ENCODE results near the gene CIAO1. TPM values are rescaled to one million over a fixed set of nuclear protein-coding genes. Genes with fewer than 3 reads are reported as not detected.

CIAO1 gene
- total and polyA plus RNA-seq, 2 donors (not counting 1 experiment from before 2014, with no cell fraction given): 57.4 to 101 TPM

GRCh38 chr2:96251721-96252292 is 14.2 kb upstream of the CIAO1 start:
- Histone ChIP-seq H3K36me3 (ENCODE audit: control insufficient read depth, insufficient read depth, low read length) (peaks cover 17% of the 10 kb centered on the region), H3K9ac (ENCODE audit: insufficient read depth, low read length) (no peak overlapping the region), H3K27ac (ENCODE audit: insufficient read depth, low read length) (peak overlapping the region; percentile 37), H3K27me3 (ENCODE audit: control insufficient read depth, insufficient read depth, low read length) (no peaks in the 10 kb centered on the region), H4K20me1 (ENCODE audit: control insufficient read depth, extremely low read depth, insufficient read depth, low read length) (no peaks in the 10 kb centered on the region), H3K9me3 (ENCODE audit: control insufficient read depth, insufficient read depth, low read depth, low read length) (no peaks in the 10 kb centered on the region), H3K4me2 (ENCODE audit: extremely low read depth, insufficient read depth, low read length) (peak overlapping the region; percentile 38), H3K79me2 (ENCODE audit: control insufficient read depth, insufficient read depth, low read length) (peaks cover under 1% of the 10 kb centered on the region), H3K4me1 (ENCODE audit: control insufficient read depth, extremely low read depth, insufficient read depth, low read length) (peaks cover 18% of the 10 kb centered on the region), H2AFZ (ENCODE audit: low read length) (no peak overlapping the region), H3K4me3 (replicated peaks in 1 of 4; ENCODE audit: control extremely low read depth in 1 of 4, insufficient read depth in 1 of 4, low read depth in 3 of 4, low read length in 4 of 4) (no peak overlapping the region)
- TF ChIP-seq CTCF (conservative IDR thresholded peaks at IDR 0.05 in 1 of 2, IDR thresholded peaks at IDR 0.05 in 1 of 2; ENCODE audit: low read depth in 1 of 2, low read length in 2 of 2) (no peak), EZH2 (IDR thresholded peaks at IDR 0.05; ENCODE audit: low read length, missing control alignments) (no peak)
- peak; percentile 93 to 98 for DNase-seq (ENCODE audit: low read depth in 2 of 2)

- no peak overlapping the region for H3K9ac ChIP-seq (ENCODE audit: insufficient read depth, low read length)
- peaks cover 18% of the 10 kb centered on the region for H3K4me1 ChIP-seq (ENCODE audit: control insufficient read depth, extremely low read depth, insufficient read depth, low read length)
- no peak overlapping the region for H3K27ac ChIP-seq (ENCODE audit: insufficient read depth, low read length)
- no peak overlapping the region for H3K4me3 ChIP-seq (replicated peaks in 1 of 4; ENCODE audit: control extremely low read depth in 1 of 4, insufficient read depth in 1 of 4, low read depth in 3 of 4, low read length in 4 of 4)
- no peak overlapping the region for H3K4me2 ChIP-seq (ENCODE audit: extremely low read depth, insufficient read depth, low read length)
- H3K36me3 ChIP-seq (ENCODE audit: control insufficient read depth, insufficient read depth, low read length): peaks cover 15% of the 10 kb centered on the region
- H3K9me3 ChIP-seq (ENCODE audit: control insufficient read depth, insufficient read depth, low read depth, low read length): no peaks in the 10 kb centered on the region
- H3K79me2 ChIP-seq (ENCODE audit: control insufficient read depth, insufficient read depth, low read length): peaks cover 2% of the 10 kb centered on the region
- DNase-seq (ENCODE audit: low read depth in 2 of 2): no peak
- TF ChIP-seq CTCF (conservative IDR thresholded peaks at IDR 0.05 in 1 of 2, IDR thresholded peaks at IDR 0.05 in 1 of 2; ENCODE audit: low read depth in 1 of 2, low read length in 2 of 2) (no peak), EZH2 (IDR thresholded peaks at IDR 0.05; ENCODE audit: low read length, missing control alignments) (no peak)
- no peaks in the 10 kb centered on the region for H4K20me1 ChIP-seq (ENCODE audit: control insufficient read depth, extremely low read depth, insufficient read depth, low read length)
- no peaks in the 10 kb centered on the region for H3K27me3 ChIP-seq (ENCODE audit: control insufficient read depth, insufficient read depth, low read length)
- H2AFZ ChIP-seq (ENCODE audit: low read length): no peak overlapping the region
These were observed 13.5 kb upstream of the CIAO1 start for GRCh38 chr2:96252526-96252925.

GRCh38 chr2:96253006-96253405 is 13.0 kb upstream of the CIAO1 start:
- Histone ChIP-seq H3K9ac (ENCODE audit: insufficient read depth, low read length) (no peak overlapping the region), H2AFZ (ENCODE audit: low read length) (no peak overlapping the region), H3K9me3 (ENCODE audit: control insufficient read depth, insufficient read depth, low read depth, low read length) (no peaks in the 10 kb centered on the region), H4K20me1 (ENCODE audit: control insufficient read depth, extremely low read depth, insufficient read depth, low read length) (no peaks in the 10 kb centered on the region), H3K4me1 (ENCODE audit: control insufficient read depth, extremely low read depth, insufficient read depth, low read length) (peaks cover 19% of the 10 kb centered on the region), H3K4me2 (ENCODE audit: extremely low read depth, insufficient read depth, low read length) (no peak overlapping the region), H3K79me2 (ENCODE audit: control insufficient read depth, insufficient read depth, low read length) (peaks cover 5% of the 10 kb centered on the region), H3K4me3 (replicated peaks in 1 of 4; ENCODE audit: control extremely low read depth in 1 of 4, insufficient read depth in 1 of 4, low read depth in 3 of 4, low read length in 4 of 4) (no peak overlapping the region), H3K27ac (ENCODE audit: insufficient read depth, low read length) (no peak overlapping the region), H3K36me3 (ENCODE audit: control insufficient read depth, insufficient read depth, low read length) (peaks cover 15% of the 10 kb centered on the region), H3K27me3 (ENCODE audit: control insufficient read depth, insufficient read depth, low read length) (no peaks in the 10 kb centered on the region)
- no peak for TF ChIP-seq EZH2 (IDR thresholded peaks at IDR 0.05; ENCODE audit: low read length, missing control alignments)
- no peak for TF ChIP-seq CTCF (conservative IDR thresholded peaks at IDR 0.05 in 1 of 2, IDR thresholded peaks at IDR 0.05 in 1 of 2; ENCODE audit: low read depth in 1 of 2, low read length in 2 of 2)
- DNase-seq (ENCODE audit: low read depth in 2 of 2): no peak
